Lower leg skin (tissue), 3 donors: ENCODE results near the gene GDF7.

Experiments
- POLR2A ChIP-seq, 2 donors: fragments of 450-650 bp; IDR thresholded peaks; one replicate each; pipeline ENCODE4 v1.6.1; 2016 to 2017; ENCODE audit warnings: antibody characterized with exemption in 2 of 2, mild to moderate bottlenecking in 1 of 2, moderate library complexity in 1 of 2
- TF ChIP-seq, protein P1 (sequence below), 3 donors: fragments of 450-650 bp; IDR thresholded peaks; one replicate each; pipeline ENCODE4 v1.5.1; 2016; ENCODE audit warnings: antibody characterized with exemption in 3 of 3, mild to moderate bottlenecking in 3 of 3, moderate library complexity in 2 of 3

DNA sequence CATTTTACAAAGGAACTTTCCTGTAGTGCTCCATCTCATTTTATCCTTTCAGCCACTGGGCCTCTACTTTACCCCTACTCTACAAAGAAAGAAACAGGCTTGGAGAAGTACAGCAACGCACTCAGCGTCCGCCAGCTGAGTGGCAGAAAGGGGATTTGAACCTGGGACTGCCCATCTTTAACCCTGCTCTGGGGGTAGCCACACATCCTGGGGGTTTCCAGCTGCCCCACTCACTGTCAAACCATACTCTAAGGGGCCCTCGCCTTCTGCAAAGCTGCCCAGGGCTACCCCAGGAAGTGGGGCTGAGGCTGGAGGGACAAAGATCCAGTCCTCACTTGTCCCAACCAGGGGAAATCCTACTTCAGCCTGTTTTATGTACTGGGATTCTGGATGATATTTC is 33.9 kb upstream of the GDF7 start:
- TF ChIP-seq, protein P1, sequence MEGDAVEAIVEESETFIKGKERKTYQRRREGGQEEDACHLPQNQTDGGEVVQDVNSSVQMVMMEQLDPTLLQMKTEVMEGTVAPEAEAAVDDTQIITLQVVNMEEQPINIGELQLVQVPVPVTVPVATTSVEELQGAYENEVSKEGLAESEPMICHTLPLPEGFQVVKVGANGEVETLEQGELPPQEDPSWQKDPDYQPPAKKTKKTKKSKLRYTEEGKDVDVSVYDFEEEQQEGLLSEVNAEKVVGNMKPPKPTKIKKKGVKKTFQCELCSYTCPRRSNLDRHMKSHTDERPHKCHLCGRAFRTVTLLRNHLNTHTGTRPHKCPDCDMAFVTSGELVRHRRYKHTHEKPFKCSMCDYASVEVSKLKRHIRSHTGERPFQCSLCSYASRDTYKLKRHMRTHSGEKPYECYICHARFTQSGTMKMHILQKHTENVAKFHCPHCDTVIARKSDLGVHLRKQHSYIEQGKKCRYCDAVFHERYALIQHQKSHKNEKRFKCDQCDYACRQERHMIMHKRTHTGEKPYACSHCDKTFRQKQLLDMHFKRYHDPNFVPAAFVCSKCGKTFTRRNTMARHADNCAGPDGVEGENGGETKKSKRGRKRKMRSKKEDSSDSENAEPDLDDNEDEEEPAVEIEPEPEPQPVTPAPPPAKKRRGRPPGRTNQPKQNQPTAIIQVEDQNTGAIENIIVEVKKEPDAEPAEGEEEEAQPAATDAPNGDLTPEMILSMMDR (IDR thresholded peaks at IDR 0.05) = no peak
- TF ChIP-seq POLR2A (IDR thresholded peaks at IDR 0.05) = no peak
